Stimulated activated CD4-positive, alpha-beta T cell treated with anti-CD3 and anti-CD28 coated beads, Interleukin-4, amount 100 ng/mL, for 4 hours (primary cell): Measurements from ENCODE around the gene HSD17B14.
"Not testable (repeated sequence)": the region's sequence is repeated elsewhere in the genome, so short reads cannot be mapped to it uniquely, and the experiment has no call there.

ENCODE experiments used
- DNase-seq, 2 experiments: peaks; one replicate each; pipeline ENCODE4 v3.0.0-alpha.2; 2020

Gene HSD17B14

GRCh38 chr19:48867123-48867745 is 30.9 kb upstream of the HSD17B14 start:
- no peak for DNase-seq

- no peak for DNase-seq
These were observed 30.4 kb upstream of the HSD17B14 start for GRCh38 chr19:48866692-48867091.

- DNase-seq, result no peak
These were observed 26.5 kb upstream of the HSD17B14 start for GRCh38 chr19:48862827-48863226.

DNA sequence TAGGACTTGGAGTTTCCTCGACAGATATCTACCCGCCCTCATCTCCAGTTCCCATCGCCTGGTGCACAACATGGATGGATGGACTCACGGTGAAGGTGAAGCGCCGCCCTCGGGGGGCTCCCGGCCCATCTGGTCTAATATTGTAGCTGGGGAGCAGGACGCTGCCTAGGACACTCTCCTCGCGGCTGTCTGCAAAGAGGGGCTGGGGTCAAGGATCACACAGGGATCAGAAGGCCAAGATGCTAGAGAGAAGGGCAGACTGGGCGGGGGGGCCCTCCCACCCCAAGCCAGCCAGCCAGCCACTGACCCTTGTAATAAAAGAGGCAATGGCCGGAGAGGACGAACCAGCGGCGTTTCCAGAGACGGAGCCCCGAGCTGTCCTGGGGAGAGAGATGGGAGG is 25.0 kb upstream of the HSD17B14 start:
- no peak for DNase-seq

DNA sequence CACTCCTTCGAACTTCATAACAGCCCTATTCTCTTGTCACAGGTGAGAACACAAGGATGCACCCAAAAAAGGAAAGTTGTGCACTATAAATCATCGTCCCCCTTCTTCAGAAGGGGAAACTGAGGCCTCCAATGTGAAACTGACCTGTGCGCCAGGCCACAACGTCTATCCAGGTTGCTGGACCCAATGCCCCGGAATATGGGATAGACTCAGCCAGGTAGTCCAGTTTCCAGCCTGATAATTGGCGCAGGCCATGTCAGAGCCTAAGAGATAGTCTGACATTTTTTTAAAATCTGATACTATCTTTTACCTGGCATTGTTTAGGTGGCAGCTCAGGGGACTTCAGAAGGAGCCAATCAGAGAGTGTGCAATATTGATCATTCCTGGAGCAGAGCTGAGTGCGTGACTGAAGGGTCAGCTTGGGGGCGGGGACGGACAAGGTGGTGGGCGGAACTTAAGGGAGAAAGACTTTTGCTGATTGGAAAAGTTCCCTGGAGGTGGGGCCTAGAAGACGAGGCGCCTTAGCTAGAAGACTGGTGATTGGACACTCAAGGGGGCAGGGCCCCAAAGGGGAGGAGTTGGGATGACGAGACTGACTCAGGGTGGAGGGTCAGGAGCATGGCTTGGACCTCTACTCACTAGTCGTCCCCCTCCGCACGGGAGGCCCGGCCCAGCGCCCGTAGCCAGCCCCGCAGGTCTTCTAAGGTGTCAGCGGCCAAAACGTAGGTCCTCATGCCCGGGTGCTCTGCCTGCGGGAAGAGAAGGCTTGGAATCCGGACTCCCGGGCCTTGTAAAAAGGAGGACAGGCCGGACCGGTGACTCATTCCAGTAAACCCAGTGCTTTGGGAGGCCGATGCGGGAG is 23.7 kb upstream of the HSD17B14 start:
- DNase-seq, result no peak

- peak; percentile 76 to 81 for DNase-seq
These were observed 22.9 kb upstream of the HSD17B14 start for GRCh38 chr19:48858984-48859710.

DNA sequence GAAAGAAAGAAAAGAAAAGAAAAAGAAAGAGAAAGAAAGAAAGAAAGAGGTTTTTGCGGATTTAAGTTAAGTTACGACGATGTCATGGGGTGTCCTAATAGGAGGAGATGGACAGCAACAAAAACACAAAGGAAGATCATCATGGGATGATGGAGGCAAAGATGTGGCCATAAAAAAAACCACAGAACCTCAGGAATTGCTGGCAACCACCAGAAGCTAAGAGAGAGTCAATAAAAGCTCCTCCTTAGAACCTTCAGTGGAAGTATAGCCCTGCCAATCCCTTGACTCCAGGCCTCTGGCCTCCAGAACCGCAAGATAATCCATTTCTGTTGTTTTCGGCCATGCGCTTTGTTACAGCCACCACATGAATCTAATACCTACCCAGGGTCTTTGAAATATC is 20.6 kb upstream of the HSD17B14 start:
- DNase-seq, result no peak

DNA sequence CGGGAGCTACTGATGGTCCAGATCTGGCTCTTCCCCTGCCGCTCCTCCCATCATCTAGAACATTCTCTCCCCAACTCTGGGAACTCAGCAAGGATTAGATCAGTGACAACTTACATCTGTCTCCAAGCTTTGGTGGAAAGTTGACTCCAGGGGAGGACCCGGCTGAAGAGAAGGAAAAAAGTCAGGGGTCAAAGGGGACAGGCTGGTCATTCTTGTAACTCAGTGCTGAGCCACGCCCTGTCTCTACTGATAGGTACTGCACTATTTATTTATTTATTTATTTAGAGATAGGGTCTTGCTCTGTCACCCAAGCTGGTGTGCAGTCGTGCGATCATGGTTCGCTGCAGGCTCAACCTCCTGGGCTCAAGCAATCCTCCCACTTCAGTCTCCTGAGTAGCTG is 17.8 kb upstream of the HSD17B14 start:
- DNase-seq, result no peak

- DNase-seq, result no peak
These were observed 17.2 kb upstream of the HSD17B14 start for GRCh38 chr19:48853483-48853882.

DNA sequence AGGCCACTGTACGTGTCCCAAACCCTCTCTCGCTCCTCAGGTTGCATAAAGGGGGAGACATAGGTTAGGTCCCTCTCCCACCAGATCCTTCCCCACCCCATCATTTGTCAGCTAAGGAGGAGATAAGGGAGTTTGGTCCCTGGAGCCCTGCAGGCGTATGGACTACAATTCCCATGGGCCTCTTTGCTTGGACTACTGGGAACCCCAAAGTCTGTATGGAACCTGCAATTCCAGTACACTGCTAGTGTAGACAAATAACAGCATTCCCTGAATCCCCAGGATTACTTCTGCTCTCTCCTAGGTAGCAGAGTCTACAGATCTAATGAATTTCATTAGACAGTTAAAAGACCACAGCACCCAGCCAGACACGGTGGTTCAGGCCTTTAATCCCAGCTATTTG is 16.0 kb upstream of the HSD17B14 start:
- no peak for DNase-seq

GRCh38 chr19:48846659-48847058 is 10.4 kb upstream of the HSD17B14 start:
- DNase-seq, result not testable (repeated sequence)

DNA sequence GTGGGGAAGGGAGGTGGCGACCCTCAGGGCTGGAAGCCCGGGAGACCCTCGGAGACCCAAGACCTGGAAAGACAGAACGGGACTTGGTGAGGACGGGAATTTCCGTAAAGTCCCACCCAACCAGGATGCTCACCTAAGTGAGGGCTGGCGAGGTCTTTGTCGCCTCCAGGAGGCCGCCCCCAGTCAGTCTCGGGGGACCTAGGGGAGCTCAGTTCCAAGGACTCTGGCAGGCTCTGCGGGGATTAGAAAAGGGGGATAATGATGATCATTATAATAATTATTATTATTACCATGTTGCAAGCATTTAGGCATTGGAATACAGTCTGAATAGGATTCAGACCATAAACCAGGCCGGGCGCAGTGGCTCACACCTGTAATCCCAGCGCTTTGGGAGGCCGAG is 9.1 kb upstream of the HSD17B14 start:
- no peak for DNase-seq

- no peak for DNase-seq
These were observed 8.2 kb upstream of the HSD17B14 start for GRCh38 chr19:48844472-48844871.

DNA sequence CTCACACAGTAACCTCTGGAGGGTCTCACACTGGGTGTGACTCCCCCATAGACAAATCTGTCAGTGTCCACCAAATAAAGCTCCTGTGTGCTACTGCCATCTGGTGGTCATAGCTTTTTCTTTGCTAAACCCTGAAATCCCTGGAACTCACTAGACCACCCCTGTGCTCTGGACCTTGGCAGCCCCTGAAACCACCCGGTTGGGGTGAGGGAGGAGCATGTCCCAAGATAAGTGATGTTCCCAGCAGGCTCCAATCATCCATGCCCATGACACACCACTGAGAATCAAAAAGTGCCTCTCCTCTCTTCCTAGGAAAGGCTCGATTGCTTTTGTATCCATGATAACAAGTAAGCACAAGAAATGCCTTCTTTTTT is 6.5 kb upstream of the HSD17B14 start:
- peak in 1 of 2 experiments; percentile 12 for DNase-seq

GRCh38 chr19:48841571-48841970 is 5.3 kb upstream of the HSD17B14 start:
- no peak for DNase-seq

- DNase-seq, result no peak
These were observed 4.8 kb upstream of the HSD17B14 start for GRCh38 chr19:48841047-48841446.

DNA sequence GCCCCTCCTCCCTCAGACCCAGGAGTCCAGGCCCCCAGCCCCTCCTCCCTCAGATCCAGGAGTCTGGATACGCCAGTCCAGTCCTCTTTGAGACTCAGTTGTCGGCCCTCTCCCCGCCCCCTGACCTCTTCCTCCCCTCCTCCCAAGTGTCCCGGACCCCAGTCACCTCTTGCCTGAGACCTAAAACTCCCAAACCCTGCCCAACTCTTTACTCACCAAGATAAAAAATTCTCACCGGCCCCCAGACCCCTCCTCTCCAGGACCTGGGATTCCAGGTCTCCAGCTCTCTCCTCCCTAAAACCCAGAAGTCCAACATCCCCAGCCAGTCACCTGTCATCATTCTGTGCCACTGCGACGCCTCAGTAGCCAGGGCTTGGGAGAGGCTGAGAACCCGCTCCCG is 1.4 kb upstream of the HSD17B14 start:
- no peak for DNase-seq

DNA sequence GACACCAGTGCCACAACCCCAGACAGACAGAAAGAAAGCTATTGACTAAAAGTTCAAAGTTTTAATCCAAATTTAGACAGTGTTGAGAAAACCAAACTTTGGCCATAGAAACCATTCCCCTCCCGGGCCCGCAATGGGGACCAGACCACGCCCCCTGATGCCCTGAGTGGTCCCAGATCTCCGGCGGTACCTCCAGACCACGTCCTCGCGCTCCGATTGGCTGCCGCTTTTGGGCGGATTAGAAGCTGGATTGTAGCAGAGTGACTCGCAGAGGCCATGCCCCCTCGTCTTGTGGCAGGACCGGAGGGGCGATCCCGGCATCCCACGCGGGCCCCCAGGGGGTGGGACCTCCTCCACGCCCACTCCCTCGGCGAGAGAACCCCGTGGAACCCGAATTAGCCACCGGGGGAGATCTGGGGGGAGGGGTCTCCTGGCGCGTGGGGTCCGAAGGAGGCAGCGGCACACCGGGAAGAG is 797 bp upstream of the HSD17B14 start:
- DNase-seq, result peak; percentile 70

DNA sequence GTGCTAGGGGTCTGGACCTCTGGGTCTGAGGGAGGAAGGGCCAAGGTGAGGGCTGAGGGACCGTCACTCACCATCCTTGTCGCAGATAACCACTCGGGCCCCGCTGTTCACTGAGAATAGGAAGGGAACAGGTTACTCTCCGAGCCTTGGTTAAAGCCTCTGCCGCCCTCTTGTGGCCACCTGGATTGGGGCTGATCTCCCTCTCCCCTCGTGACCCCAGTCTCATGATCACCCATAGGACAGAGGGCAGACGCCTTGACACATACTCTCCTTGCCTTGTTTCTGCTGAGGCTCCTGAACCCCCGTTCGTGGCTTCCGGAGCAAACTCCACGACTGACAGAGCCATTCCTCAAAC is 580 bp downstream of the HSD17B14 start:
- DNase-seq, result peak; percentile 86 to 92

DNA sequence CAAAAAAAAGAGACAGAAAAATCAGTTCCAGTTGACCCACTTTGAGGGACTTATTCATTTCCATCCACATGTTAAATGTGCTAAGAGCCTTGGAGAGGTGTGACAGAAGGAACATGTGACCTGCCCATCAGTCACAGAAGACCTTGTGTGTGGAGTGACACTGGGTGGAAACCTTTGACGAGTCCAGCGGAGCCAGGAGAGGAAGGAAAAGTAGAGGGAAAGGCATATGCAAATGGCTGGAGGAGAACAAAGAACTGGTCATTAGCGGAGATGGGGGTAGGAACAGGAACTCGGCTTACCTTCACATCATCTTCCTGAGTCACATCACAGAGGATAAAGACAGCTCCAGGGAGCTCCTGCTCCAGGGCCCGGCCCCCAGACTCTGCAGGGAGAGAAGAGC is 2.3 kb downstream of the HSD17B14 start:
- no peak for DNase-seq

GRCh38 chr19:48833049-48833448 is 3.2 kb downstream of the HSD17B14 start:
- DNase-seq, result no peak

GRCh38 chr19:48830965-48831364 is 5.3 kb downstream of the HSD17B14 start:
- no peak for DNase-seq

DNA sequence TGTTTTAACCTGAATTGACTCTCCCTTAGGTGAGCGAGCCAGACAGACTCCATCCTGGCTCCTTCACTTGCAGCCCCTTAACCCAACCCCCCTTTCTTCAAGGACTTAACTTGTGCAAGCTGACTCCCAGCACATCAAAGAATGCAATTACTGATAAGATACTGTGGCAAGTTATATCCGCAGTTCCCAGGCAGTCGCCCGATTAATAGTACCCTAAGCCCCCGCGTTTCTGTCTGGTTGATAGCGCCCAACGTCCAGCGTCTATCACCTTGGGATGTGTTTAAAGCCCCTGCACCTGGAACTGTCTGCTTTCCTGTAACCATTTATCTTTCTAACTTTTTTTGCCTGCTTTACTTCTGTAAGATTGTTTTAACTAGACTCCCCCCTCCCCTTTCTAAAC is 6.2 kb downstream of the HSD17B14 start:
- no peak for DNase-seq

- DNase-seq, result no peak
These were observed 9.7 kb downstream of the HSD17B14 start for GRCh38 chr19:48826606-48827020.
